Measurements from ENCODE around the gene KLK14. TPM values are rescaled to one million over a fixed set of nuclear protein-coding genes. Genes with fewer than 3 reads are reported as not detected.

The KLK14 gene
- total RNA-seq, 1 donor, result not detected

- no peak for DNase-seq (ENCODE audit: low read depth in 2 of 3, low spot score in 2 of 3)
Measured at GRCh38 chr19:51108805-51109146, 26.1 kb upstream of the KLK14 start.

GRCh38 chr19:51108066-51108804 lies 25.5 kb upstream of the KLK14 start, which contains the start of gene CTU1:
TSS of gene CTU1 (minus strand) at chr19:51108409. CDS start at chr19:51104569, 3,840 bp downstream.
- DNase-seq (ENCODE audit: low read depth in 2 of 3, low spot score in 2 of 3), result peak; percentile 97 to 99 (median 99)

GRCh38 chr19:51107406-51108065 lies 24.8 kb upstream of the KLK14 start:
- no peak for DNase-seq (ENCODE audit: low read depth in 2 of 3, low spot score in 2 of 3)

- no peak for DNase-seq (ENCODE audit: low read depth in 2 of 3, low spot score in 2 of 3)
Measured at GRCh38 chr19:51103926-51104341, 21.2 kb upstream of the KLK14 start.

GRCh38 chr19:51102991-51103390 lies 20.3 kb upstream of the KLK14 start:
- no peak for DNase-seq (ENCODE audit: low read depth in 2 of 3, low spot score in 2 of 3)

GRCh38 chr19:51101171-51101865 lies 18.6 kb upstream of the KLK14 start:
- DNase-seq (ENCODE audit: low read depth in 2 of 3, low spot score in 2 of 3), result no peak

GRCh38 chr19:51100601-51101000 lies 17.9 kb upstream of the KLK14 start:
- no peak for DNase-seq (ENCODE audit: low read depth in 2 of 3, low spot score in 2 of 3)

- DNase-seq (ENCODE audit: low read depth in 2 of 3, low spot score in 2 of 3), result no peak
Measured at GRCh38 chr19:51099047-51099382, 16.3 kb upstream of the KLK14 start.

- DNase-seq (ENCODE audit: low read depth in 2 of 3, low spot score in 2 of 3), result peak in 2 of 3 donors; percentile 45 to 57
Measured at GRCh38 chr19:51098365-51099046, 15.8 kb upstream of the KLK14 start.

GRCh38 chr19:51097796-51098195 lies 15.1 kb upstream of the KLK14 start:
- no peak for DNase-seq (ENCODE audit: low read depth in 2 of 3, low spot score in 2 of 3)

- DNase-seq (ENCODE audit: low read depth in 2 of 3, low spot score in 2 of 3), result peak; percentile 35 to 51 (median 44)
Measured at GRCh38 chr19:51097166-51097738, 14.6 kb upstream of the KLK14 start.

GRCh38 chr19:51096473-51097165 lies 13.9 kb upstream of the KLK14 start:
- peak in 1 of 3 donors; percentile 23 for DNase-seq (ENCODE audit: low read depth in 2 of 3, low spot score in 2 of 3)

GRCh38 chr19:51094696-51095279 lies 12.1 kb upstream of the KLK14 start:
- DNase-seq (ENCODE audit: low read depth in 2 of 3, low spot score in 2 of 3), result peak in 2 of 3 donors; percentile 18 to 49

GRCh38 chr19:51093510-51094345 lies 11.0 kb upstream of the KLK14 start:
- DNase-seq (ENCODE audit: low read depth in 2 of 3, low spot score in 2 of 3), result no peak

- DNase-seq (ENCODE audit: low read depth in 2 of 3, low spot score in 2 of 3), result no peak
Measured at GRCh38 chr19:51093101-51093500, 10.4 kb upstream of the KLK14 start.

- no peak for DNase-seq (ENCODE audit: low read depth in 2 of 3, low spot score in 2 of 3)
Measured at GRCh38 chr19:51091895-51092873, 9.5 kb upstream of the KLK14 start.

- DNase-seq (ENCODE audit: low read depth in 2 of 3, low spot score in 2 of 3), result no peak
Measured at GRCh38 chr19:51091126-51091525, 8.4 kb upstream of the KLK14 start.

- no peak for DNase-seq (ENCODE audit: low read depth in 2 of 3, low spot score in 2 of 3)
Measured at GRCh38 chr19:51090471-51090870, 7.8 kb upstream of the KLK14 start.
